ENCODE results near the gene GFPT2. TPM values are rescaled to one million over a fixed set of nuclear protein-coding genes. Genes with fewer than 3 reads are reported as not detected.
"Not testable (repeated sequence)": the region's sequence is repeated elsewhere in the genome, so short reads cannot be mapped to it uniquely, and the experiment has no call there.

Gene GFPT2
- total and polyA plus RNA-seq, 8 donors = 0.83 to 10.6 (median 4.2) TPM

GRCh38 chr5:180302256-180302655, 50.9 kb downstream of the GFPT2 start:
- TF ChIP-seq, protein P1, sequence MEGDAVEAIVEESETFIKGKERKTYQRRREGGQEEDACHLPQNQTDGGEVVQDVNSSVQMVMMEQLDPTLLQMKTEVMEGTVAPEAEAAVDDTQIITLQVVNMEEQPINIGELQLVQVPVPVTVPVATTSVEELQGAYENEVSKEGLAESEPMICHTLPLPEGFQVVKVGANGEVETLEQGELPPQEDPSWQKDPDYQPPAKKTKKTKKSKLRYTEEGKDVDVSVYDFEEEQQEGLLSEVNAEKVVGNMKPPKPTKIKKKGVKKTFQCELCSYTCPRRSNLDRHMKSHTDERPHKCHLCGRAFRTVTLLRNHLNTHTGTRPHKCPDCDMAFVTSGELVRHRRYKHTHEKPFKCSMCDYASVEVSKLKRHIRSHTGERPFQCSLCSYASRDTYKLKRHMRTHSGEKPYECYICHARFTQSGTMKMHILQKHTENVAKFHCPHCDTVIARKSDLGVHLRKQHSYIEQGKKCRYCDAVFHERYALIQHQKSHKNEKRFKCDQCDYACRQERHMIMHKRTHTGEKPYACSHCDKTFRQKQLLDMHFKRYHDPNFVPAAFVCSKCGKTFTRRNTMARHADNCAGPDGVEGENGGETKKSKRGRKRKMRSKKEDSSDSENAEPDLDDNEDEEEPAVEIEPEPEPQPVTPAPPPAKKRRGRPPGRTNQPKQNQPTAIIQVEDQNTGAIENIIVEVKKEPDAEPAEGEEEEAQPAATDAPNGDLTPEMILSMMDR (IDR thresholded peaks at IDR 0.05) = no peak
- no peaks in the 10 kb centered on the region for H3K4me1 ChIP-seq
- ATAC-seq (no peak), FAIRE-seq (no peak), DNase-seq (no peak)
- WGBS, 2 donors = 89 to 95% methylated on average over 10 of the region's 10 CpGs
- no peaks in the 10 kb centered on the region for H3K27me3 ChIP-seq
- no peaks in the 10 kb centered on the region for H3K36me3 ChIP-seq
- intact Hi-C loops (cut with DNase I) = no loop called here
- no peak overlapping the region for H3K4me3 ChIP-seq
- H3K27ac ChIP-seq = no peak overlapping the region
- no peaks in the 10 kb centered on the region for H3K9me3 ChIP-seq

DNA sequence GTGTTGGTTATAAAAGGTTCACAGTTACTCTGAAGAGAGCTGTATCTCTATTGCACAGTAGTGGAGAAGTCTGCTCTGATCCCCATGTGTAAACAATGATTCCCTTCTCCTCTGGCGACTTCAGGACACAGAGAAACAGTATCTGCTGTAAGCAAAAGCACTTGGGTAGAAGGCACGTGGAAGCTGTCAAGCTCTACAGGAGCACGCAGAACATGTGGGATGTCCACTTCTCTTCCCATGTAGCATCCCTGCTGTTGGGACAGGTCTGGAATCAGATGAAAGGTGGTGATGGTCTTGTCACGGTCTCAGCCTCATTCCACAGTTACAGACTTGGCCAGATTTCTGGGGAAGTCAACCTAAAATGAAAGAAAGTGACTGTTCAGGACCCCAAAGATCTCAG, 51.9 kb downstream of the GFPT2 start:
- FAIRE-seq (no peak), DNase-seq (no peak), ATAC-seq (no peak)
- no peaks in the 10 kb centered on the region for H3K27me3 ChIP-seq
- H3K4me1 ChIP-seq = no peaks in the 10 kb centered on the region
- intact Hi-C loops (cut with DNase I) = no loop called here
- H3K9me3 ChIP-seq = no peaks in the 10 kb centered on the region
- no peak overlapping the region for H3K27ac ChIP-seq
- H3K4me3 ChIP-seq = no peak overlapping the region
- no peaks in the 10 kb centered on the region for H3K36me3 ChIP-seq
- 60 to 73% methylated on average over 4 of the region's 4 CpGs for WGBS, 2 donors
- TF ChIP-seq, protein P1 (IDR thresholded peaks at IDR 0.05) = no peak

DNA sequence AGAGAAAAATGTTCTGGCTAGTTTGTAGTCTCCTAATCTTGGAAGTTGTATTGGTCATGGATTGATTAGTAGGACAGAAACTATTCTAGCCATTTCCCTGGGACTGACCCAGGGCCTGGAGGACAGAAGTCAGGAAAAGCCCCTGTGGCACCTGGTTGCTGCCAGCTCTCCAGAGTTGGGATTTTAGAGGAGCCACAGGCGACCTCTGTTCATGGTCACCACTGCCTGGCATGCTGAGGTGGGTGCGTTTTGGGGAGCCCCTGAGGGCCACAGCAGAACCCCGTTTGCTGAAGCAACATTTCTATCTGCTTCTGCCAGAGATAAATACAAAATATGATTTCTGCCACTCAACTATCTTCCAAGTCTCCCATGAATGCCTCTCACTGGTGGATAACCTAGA, 53.6 kb downstream of the GFPT2 start:
- Histone ChIP-seq H3K27me3 (no peaks in the 10 kb centered on the region), H3K9me3 (no peaks in the 10 kb centered on the region), H3K27ac (no peak overlapping the region), H3K4me1 (no peaks in the 10 kb centered on the region), H3K36me3 (no peaks in the 10 kb centered on the region), H3K4me3 (no peak overlapping the region)
- TF ChIP-seq, protein P1 (IDR thresholded peaks at IDR 0.05) = no peak
- FAIRE-seq = no peak
- DNase-seq = no peak
- WGBS, 2 donors = 75 to 86% methylated on average over 3 of the region's 3 CpGs
- intact Hi-C loops (cut with DNase I) = no loop called here
- no peak for ATAC-seq

- ATAC-seq; H3K36me3 ChIP-seq; H3K4me3 ChIP-seq; DNase-seq; FAIRE-seq; H3K4me1 ChIP-seq; H3K27ac ChIP-seq; intact Hi-C loops (cut with DNase I); H3K27me3 ChIP-seq; H3K9me3 ChIP-seq: not testable (repeated sequence)
- WGBS, 2 donors = 86 to 94% methylated on average over 13 to 14 of the region's 14 CpGs
Measured at GRCh38 chr5:180299014-180299413, 54.1 kb downstream of the GFPT2 start.

DNA sequence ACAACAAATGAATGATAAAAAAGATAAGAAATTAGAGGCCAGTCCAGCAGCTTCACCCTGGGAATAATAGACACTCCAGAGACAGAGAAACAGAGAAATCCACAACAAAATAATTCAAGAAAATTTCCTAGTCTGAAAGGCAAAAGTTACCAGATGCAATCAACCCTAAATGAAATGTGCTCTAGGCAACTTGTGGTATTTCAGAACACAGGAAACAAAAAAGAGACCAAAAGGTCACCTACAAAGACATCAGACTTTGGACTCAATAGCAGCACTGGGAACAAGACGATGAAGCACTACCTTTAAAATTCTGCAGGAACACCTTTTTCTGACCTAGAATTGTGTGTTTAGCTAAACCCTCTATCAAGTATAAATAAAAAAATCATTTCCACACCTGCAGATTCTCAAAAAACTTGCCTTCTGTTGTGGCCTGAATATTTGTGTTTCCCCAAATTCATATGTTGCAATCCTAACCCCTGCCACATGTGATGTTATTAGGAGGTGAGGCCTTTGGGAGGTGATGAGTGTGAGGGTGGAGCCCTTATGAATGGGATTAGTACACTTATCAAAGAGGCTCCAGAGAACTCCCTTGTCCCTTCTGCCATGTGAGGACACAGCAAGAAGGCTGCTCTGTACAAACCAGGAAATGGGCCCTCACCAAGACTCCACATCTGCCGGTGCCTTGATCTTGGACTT, 55.4 kb downstream of the GFPT2 start:
- no peak for DNase-seq
- Histone ChIP-seq H3K9me3 (no peaks in the 10 kb centered on the region), H3K4me3 (no peak overlapping the region), H3K27ac (no peak overlapping the region), H3K36me3 (no peaks in the 10 kb centered on the region), H3K4me1 (peaks cover 0 to 4% (median 0%) of the 10 kb centered on the region in 3 donors), H3K27me3 (no peaks in the 10 kb centered on the region)
- TF ChIP-seq, protein P1 (IDR thresholded peaks at IDR 0.05) = no peak
- WGBS, 2 donors = 85 to 95% methylated on average over 2 of the region's 2 CpGs
- no peak for FAIRE-seq
- intact Hi-C loops (cut with DNase I) = no loop called here
- ATAC-seq = no peak

All from pancreas (tissue), 10 donors.